Measurements from ENCODE around the gene PRRT3.

Gene PRRT3

DNA sequence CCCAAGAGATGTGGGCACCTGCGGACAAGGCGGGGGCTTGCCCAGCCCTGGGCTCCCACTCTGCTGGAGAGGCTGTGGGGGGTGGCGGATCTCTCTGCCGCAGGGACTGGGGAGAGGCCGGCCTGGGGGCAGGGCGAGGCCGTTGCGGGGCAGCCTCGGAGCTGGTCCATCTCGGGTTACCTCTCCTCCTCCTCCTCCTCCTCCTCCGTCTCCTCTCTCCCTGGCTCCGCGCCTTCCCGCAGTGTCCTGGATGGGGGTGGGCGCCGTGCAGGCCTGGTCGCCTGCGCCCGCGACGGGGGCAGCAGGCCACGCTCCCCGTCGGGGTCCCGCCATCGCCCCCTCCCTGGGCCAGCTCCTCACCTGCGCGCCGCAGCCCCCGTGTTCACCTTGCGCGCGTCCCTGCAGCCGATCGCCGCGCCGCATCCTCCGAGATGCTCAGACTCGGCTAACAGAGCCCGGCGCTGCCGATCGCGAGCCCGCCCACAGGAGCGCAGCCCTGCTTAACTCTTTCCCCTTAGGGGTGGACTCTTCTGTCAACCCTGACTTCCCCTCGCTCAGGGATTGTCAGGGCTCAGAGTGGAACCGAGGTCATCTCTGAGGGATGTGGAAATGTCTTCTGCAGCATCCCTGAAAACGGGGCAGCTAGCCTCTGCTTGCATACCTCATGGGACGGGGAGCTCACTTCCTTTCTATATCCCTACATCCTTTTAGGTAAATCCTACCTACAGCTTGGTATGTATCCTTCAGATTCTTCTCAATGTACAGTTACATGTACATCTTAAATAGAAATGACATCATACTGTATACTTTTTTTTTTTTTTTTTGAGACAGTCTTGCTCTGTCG, at the start of gene PRRT3:
TSS of gene PRRT3 (minus strand) at position 447 of the 844 bp plus-strand sequence. CDS start 2,293 bp downstream, outside the sequence.
- FAIRE-seq: no peak

DNA sequence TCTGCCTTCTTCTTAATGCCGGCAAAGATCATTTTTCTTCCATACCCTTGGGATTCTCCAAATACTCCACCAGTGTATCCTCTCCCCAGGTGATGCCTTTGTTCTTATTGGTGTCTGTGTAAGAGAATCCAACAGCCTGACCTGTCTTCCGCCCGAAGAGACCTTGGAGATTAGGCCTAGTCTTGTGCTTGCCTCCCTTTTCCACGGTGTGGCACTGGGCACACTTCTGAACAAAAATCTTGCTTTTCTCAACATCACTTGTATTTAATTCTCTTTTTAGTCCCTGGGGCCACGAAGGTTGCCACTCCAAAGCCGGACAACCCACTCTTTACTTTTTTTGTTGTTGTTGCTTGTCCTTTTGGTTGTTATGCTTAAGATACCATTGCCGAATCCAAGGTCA, 48.5 kb upstream of the PRRT3 start:
- FAIRE-seq: no peak

DNA sequence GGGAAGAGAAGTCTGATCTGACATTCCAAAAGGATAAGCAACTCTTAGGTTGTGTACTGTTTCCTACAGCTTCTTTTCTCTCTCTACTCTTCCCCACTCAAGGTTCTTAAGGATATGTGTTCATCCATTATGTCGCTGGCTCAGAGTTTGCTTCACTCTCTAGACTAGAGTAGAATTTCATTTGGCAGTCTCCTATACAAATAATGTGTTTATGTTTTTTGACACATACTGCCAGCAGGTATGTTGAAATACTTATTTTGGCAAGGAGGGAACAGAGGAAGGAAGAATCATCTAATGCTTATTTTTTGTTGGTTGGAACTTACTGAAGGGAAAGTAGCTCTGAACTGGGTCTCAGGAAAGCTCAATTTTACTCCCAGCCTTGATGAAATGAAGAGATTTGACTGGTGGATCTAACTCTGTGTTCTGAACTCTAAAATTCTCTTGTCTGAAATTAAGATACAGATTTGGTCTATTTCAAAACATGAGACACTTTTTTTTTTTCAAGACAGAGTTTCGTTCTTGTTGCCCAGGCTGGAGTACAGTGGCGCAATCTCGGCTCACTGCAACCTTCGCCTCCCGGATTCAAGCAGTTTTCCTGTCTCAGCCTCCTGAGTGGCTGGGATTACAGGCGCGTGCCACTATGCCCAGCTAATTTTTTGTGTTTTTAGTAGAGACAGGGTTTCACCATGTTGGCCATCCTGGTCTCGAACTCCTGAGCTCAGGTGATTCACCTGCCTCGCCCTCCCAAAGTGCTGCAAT, 42.1 kb upstream of the PRRT3 start:
- FAIRE-seq: no peak

DNA sequence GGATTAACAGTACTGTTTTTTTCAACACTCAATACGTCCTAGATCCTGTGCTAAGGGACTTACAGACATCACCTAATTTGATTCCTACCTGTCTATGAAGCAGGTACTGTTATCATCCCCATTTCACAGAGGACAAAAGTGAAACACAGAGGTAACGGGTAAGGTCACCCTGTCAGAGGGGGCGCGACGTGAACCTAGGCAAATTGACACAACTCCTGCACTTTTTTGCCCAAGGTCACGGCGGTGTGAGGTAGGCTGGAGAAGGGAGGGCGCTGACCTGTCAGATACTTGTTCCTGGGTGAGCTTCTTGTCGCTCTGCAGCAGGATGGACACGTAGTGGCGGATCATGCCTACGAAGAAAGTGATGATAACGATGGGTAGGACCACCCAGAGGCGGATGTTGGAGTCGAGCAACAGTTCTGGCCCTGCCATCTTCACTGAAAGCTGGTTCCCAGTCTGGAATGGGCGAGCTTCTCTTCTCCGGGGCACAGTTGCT, 34.1 kb upstream of the PRRT3 start:
- no peak for FAIRE-seq

DNA sequence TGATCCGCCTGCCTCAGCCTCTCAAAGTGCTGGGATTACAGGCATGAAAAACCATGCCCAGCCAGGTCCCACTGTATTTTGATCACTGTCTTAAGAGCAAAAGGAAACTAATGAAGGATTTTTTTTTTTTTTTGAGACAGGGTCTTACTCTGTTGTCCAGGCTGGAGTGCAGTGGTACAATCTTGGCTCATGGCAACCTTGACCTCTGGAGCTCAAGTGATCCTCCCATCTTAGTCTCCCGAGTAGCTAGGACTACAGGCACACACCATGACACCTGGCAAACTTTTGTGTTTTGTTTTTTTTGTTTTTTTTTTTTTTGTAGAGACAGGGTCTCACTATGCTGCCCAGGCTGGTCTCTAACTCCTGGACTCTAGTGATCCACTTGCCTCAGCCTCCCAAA, 28.0 kb upstream of the PRRT3 start:
- no peak for FAIRE-seq

DNA sequence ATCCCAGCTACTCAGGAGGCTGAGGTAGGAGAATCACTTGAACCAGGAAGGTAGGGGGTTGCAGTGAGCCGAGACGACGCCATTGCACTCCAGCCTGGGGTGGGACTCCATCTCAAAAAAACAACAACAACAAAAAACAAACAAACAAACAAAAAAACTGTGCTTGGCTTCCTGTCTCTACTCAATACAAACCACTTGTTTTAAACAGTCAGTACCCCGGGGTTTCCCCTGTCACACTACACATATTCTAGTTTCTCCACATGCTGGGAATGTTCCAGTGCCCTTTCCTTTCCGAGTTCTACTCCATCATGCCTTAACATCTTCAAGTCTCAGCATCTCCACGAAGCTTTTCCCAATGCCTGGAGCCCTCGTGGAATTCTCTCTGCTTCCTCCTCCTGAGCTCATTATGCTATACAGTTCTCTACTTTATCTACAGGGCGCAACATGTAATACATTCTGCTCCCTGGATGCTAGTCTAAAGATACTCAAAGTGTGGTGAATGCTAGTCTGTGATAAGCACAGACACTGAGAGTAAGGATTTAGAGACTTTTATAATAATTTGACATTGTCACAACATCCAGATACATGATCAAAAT, 26.6 kb upstream of the PRRT3 start:
- FAIRE-seq: no peak

DNA sequence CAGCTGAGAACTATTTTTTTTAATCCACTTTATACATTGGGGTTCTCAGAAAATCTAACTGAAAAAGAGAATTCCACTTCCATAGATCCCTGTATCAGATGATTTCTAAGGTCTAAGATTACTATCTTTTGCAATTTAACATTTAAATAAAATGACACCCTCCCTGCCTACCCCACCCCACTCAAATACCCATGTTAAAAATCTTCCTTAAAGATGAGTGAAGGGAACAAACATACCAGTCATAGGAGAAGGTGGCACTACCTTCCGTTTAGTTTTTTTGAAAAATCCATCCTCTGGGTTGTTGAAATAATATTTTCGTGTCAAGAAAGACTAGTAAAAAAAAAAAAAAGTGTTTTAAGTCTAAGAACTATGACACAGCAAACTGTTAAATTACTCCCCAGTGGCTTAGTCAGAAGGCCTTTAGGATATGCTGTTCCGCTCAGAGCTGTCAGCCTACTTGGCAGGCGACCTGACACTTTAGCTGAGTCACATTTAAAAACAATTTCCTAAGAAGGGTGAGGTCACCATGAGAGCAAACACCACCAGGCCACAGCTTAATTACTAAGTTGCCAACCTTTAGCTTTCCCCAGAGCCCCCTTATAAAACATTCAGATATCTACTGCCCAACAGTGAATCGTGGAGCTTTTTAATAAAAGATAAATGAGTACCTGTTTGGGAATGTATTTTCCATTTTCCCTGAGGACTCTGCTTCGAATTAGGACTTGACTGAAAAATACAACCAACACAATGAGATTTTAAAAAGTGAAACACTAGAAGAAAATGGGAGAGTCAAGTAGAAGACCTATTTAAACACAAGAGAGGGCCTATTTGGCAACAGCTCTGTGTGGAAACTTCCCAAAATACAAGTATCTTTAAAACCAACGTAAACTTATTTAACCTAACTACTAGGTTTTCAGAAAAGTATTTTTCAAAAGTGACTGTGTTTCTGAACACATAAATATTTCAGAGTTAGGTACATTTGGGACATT, 24.8 kb upstream of the PRRT3 start:
- FAIRE-seq: no peak

DNA sequence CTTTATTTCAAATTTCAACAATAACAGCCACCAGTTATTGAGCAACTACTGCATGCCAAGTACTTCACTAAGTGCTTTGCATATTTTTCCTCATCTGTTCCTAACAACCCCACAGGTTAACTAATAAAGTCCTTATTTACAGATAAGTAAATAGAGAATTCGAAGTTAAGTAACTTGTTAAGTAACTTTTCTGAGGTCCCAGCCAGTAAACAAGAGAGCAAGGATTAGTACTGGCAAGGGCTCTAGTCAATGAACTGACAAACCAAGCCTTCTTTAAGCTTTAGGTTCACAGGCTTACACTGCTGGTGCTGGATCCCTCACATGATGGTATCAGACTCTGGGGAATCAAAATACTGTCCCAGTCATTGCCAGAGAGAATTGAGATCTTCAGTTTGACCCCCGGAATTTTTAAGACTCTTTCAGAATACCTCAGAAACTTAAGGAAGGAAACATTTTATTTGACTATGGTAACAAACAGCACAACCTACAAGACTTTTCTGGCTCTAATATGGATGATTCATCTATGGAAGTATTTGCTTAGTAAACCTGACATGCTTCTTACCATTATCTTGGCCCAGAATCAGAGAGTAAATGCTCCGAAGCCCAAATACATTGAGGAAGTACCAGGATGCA, 17.9 kb upstream of the PRRT3 start:
- FAIRE-seq: no peak

DNA sequence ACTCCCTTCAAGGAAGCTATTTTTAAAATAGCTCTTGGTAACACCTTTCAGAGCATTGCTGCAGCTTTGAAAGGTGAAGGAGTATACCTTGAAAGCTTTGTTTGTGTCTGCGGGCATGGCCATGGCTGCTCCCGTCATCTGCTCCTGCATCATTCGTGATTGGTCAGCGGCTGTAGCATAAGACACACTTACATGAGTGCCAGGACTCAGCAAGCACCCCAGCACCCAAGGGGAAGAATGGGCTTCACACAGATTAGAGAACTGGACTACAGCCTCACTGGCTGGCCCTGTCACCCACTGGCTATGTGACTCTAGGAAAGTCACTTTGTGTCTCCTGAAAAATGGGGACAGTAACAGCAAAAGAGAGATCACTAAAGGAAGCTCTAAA, 17.4 kb upstream of the PRRT3 start:
- FAIRE-seq: no peak

DNA sequence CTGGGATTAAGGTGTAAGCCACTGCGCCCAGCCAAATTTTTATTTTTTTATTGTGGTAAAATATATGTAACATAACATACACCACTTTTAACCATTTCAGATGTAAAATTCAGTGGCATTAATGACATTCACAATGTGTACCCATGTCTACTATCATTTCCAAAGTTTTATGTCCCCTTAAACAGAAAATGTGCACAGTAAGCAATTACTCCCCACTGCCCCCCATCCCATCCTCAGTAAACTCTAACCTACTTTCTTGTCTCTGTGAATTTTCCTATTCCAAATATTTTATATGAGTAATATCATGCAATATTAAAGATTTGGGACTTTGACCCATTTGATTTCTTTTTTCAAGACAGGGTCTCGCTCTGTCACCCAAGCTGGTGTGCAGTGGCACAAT, 14.6 kb upstream of the PRRT3 start:
- no peak for FAIRE-seq

DNA sequence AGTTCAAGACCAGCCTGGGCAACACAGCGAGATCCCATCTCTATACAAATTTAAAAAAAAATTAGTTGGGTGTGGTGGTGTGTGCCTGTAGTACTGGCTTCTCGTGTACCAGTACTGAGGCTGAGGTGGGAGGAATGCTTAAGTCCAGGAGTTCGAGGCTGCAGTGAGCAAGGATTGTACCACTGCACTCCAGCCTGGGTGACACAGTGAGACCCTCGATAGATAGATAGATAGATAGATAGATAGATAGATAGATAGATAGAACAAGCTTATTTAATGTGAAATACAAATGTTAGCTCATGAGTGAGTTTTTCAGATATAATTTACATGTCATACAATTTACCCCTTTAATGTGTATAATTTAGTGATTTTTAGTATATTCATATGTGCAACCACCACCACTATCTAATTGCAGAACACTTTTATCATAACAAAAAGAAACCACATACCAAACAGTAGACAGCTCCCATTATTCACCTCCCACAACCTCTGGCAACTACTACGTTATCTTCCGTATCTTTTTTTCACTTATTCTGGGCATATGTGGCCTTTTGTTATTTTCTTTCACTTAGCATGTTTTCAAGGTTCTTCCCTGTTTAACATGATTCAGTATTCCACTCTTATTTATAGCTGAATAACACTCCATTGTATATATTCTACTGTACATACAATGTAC, 13.1 kb upstream of the PRRT3 start:
- no peak for FAIRE-seq

DNA sequence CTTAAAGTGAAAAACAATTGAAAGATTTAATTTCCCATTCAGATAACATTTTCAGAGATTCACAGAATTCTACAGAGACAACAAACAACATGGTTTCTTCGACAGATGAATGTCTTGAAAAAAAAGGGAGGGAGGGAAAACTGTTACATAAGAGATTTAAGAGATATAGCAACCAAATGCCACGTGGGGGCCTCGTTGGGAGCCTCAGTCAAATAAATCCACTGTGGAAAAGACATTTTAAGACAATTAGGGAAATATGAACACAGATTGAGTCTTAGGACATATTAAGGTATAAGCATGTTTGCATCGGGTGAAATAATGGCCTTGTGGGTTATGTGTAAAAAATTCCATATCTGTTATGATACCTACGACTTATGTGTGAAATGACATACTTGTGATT, 5.0 kb upstream of the PRRT3 start:
- no peak for FAIRE-seq

DNA sequence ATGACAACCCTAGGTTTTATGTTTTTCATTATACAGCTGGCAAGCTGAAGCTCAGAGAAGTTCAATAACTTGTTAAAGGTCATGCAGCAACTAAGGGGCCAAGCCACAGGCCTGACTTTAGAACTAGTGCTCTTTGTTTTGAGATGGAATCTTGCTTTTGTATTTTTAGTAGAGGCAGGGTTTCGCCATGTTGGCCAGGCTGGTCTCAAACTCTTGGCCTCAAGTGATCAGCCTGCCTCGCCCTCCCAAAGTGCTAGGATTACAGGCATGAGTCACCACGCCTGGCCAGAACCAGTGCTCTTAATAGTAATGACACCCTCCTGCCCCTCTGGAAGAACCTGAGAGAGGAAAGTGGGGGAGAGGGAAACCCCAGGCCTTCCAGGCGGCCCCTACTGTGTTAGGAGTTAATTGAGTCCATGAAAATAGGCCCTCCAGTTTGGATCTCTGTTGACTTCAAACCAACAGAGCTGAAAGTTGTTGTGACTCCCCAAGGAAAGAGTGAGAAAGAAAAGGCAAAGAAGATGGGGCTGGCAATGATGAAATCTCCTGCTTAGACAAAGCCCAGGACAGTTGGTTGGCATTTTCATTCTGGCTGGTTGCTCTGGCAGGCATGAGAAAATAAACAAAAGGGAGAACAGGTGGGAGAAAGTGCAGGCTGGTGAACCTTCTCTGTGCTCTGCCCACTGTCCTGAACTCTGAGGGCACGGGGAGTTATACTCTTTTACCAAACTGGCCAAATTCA, 3.6 kb upstream of the PRRT3 start:
- no peak for FAIRE-seq

DNA sequence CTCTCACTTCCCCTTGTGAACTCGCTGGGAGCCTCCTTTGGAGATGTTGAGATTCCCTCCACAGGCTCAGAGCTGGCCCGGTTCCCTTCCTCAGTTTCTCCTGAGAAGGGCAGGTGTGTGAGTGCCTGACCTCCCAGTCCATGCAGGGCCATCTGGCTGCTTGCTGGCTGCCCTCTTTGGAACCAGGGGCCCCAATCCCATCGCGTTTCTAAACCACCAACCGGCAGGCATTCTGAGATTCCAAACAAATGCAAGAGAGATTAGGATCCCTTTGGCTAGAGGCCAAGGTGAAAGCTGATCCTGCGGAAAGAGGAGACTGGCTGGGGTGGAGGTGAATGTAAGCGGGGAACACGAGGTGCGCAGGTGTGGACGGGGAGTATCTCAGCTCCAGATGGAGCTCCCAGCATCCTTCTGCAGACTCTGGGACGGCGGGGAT, 2.9 kb upstream of the PRRT3 start:
- no peak for FAIRE-seq

DNA sequence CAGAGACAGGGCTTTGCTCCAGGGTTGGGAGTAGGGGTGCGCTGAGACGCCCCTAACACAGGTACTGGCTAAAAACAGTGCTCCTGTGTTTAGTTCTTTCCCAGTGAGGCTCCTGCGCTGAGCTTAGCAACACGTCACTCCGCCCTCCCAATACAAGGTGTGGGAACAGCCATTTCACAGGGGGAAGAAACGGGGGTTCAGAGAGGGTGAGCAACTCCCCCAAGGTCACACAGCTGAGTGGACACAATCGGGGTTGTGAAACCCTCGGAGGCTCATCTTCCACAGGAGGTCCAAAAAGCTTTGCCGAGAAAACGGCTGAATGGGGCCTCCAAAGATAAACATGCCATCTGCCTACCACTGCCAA, 628 bp downstream of the PRRT3 start:
- FAIRE-seq: no peak

DNA sequence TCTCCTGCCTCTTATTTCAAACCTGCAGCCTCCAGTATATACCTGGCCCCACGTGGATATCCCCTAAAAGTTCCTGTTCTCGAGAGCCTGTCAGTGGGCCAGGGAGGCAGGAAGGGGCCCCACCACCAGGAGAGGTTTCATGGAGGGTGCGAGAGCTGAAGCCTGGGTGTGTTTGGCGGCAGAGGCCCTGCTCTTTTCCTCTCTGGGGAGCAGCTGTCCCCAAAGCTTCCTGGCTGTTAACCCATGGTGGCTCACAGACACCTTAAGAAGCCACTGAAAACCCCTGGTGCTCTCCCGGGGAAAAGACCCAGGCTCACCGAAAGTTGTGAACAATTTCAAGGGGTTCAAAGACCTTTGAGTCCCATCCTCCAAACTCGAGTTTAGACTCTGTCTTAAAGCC, 1.1 kb downstream of the PRRT3 start:
- FAIRE-seq: no peak

DNA sequence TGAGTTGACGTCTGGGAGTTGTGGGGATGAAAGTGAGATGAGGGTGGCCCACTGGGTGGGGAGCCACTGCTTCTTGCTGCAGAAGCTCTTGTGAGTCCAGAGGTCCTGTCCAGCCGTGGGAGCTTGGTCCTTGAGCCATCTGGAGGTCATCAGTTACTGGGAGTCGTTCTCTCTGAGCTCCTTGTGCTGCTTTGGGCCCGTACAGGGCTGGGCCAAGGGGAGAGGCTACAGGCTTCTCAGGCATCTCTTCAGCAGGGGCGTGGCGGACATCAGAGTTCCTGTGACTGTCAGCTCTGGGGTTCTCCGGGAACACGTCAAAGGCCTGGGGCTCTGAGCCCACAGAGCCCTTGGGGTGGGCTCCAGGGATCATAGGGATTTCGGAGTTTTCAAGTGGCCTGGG, 2.6 kb downstream of the PRRT3 start:
- no peak for FAIRE-seq

DNA sequence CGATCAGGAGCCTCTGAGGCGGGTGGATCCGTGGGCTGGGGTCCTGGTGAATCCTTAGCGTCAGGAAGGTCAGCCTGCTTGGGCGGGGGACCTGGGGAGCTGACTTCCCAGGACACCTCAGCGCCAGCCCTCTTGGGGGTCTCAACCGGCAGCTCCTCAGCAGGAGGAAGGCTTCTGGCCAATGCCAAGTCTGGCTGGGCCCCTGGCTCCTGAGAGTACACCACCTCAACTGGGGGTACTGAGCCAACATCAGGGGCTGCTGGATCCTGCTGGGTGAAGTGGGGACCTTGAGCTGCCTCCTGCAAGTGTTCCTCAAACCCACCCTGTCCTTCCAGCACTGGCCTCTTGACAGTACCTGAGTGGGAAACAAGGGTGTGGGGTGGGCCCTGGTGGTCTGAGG, 3.1 kb downstream of the PRRT3 start:
- FAIRE-seq: no peak

DNA sequence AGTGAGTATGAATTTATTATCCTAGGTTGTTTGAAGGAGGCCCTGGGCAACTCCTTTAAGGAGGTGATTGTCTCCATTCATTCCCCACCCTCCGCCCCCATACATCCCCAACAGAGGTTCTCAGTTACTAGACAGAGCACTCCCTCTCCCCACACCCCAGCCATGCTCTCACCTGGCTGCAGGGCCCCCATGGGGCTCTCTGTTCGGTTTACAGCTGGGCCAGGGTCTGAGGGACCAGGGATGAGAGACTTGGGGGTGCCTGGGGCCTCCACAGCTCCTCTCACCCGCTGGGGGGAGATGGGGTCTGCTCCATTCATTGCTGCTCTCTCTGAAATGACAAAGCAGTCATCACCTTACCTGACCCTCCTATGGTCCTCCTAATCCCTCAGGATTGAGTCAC, 3.6 kb downstream of the PRRT3 start:
- no peak for FAIRE-seq
